NOMO-1 treated with dmso at 0.1 percent for 144 hours (cell line): ENCODE data around the gene MACROD2.
A peak's percentile ranks its signal among the peaks of the same experiment; 100 is the strongest.

Source experiments
- DNase-seq: peaks from one replicate; lab custom pipeline; 2025; ENCODE audit not compliant: unreplicated experiment; lab: John Stamatoyannopoulos, UW

MACROD2 gene

DNA sequence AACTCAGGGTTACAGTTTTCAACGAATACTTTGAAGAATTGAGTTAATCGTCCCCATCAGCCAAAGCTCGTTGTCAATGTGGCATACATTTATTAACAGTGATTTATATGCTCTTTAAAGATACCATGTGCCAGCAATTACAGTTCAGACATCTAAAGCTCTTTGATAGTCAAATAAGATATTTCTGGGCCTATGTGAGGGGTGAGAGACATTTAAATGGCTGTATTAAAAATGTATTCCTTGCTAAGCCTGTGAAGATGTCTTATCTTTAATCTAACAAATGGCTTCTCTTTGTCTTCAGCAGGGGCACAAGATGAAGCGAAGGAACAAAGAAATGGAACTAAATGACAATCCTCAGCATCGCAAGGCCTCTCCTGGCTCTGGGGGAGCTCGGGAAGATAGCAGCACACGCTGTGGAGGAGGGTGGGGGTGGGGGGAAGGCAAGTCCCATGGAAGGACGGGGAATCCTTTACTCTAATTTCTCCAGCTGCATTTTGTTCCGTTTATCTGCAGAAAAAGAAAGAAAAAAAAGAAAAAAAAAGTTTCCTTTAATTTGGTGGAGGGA is 2054.3 kb downstream of the MACROD2 start:
- DNase-seq: no peak

GRCh38 chr20:16050366-16050765 is 2055.1 kb downstream of the MACROD2 start:
- DNase-seq: no peak

- no peak for DNase-seq
These were observed 2056.7 kb downstream of the MACROD2 start for GRCh38 chr20:16051968-16052367.

GRCh38 chr20:16052456-16052855 is 2057.1 kb downstream of the MACROD2 start:
- DNase-seq: no peak

DNA sequence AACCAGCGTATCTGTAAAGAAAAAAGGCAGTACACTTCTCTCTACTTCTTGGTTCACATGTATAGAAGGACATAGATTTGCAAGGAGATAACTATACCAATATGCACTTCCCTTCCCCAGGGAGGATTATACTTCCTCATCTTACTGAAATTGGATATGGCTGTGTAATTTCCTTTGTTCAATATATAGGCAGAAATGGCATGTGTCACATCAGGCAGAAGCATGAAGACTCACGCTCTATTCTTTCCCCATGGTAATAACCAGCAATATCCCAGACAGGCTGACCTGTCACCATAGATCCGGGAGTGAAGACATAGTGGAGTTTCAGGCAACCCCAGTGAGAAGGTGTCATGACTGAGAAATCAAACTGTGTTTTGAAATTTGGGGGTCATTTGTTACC is 2059.7 kb downstream of the MACROD2 start:
- DNase-seq: no peak

DNA sequence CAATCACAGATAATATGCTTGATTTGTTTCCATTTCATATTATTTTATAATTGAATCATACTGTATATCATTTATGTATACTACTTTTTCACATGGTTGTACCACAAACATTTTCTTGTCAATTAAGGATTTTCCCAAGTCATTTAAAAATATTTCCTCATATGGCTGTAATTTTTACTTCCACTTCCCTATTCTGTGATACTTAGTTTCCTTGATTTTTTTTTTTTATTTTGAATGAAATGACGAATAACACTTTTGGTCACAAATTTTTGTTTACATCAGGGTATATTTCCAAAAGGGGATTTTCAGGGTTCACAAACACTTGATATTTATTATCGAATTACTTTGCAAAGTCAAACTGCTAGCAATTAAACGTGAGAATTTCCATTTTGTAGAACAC is 2062.3 kb downstream of the MACROD2 start:
- DNase-seq: no peak

GRCh38 chr20:16058268-16058667 is 2063.0 kb downstream of the MACROD2 start:
- DNase-seq: no peak

DNA sequence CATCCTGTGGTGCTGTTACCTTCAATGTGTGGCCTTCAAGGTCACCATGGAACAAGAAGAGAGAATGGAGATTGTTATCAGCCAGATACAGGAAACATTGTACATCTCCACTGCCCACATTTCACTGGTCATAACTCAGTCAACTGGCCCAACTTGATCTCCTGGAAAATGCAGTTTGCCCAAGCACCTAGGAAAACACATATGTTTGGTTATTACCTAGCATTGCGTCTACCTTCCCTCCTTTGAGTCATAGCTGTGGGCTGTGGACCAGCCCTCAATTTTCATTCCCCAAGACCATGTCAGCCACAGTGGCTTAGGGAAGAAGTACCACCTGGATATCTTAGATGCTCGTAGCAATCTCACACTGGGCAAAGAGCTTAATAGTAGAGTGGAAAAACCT is 2064.5 kb downstream of the MACROD2 start:
- no peak for DNase-seq

GRCh38 chr20:16061351-16061750 is 2066.0 kb downstream of the MACROD2 start:
- DNase-seq: no peak

GRCh38 chr20:16062661-16063581 is 2067.6 kb downstream of the MACROD2 start:
- no peak for DNase-seq

GRCh38 chr20:16063881-16064280 is 2068.6 kb downstream of the MACROD2 start:
- no peak for DNase-seq

- DNase-seq: no peak
These were observed 2069.8 kb downstream of the MACROD2 start for GRCh38 chr20:16064989-16065707.

- DNase-seq: no peak
These were observed 2071.3 kb downstream of the MACROD2 start for GRCh38 chr20:16066571-16066970.

GRCh38 chr20:16069389-16070010 is 2074.2 kb downstream of the MACROD2 start:
- peak; percentile 24 for DNase-seq

GRCh38 chr20:16072220-16072619 is 2076.9 kb downstream of the MACROD2 start:
- DNase-seq: no peak

GRCh38 chr20:16078172-16078898 is 2083.0 kb downstream of the MACROD2 start:
- DNase-seq: no peak

DNA sequence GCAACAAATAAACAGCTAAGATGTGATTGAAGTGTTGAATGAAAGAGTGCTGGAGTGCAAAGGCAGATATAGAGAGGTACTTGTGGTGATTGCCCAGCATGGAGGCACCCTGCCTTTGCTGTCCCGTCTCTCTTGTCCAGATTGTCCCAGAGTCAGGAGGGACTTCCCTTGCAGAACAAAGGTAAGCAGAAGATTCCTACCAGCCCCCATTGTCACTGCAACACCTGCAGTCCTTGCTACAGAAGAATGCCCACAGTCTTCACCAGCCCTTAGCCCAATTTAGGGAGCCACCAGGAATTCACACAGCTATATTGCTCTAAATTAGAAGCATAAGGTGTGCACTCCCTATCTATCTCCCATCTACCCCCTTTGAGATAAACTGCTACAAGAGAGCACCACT is 2086.1 kb downstream of the MACROD2 start:
- no peak for DNase-seq

DNA sequence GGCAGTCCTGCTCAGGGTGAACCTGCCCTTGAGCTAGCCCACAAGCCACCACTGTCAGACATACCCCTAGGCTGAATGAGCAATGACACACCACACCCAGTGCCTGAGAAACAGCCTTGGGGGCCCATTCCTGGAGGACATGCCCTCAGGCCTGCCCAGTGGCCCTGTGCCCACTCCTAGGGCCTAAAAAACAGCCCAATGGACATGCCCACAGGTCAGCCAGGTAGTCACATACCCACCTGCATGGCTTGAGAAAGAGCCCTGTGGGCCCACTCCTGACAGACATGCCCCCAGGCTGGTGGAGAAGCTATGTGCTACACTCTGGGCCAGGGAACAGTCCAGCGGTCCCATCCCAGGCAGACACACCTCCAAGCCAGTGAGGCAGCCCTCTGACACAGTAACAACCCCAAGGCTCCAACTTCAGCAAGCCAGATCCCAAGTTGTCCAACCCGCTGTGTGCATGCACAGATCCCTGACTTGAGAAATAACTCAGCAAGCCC is 2086.8 kb downstream of the MACROD2 start:
- DNase-seq: no peak

- no peak for DNase-seq
These were observed 2088.4 kb downstream of the MACROD2 start for GRCh38 chr20:16083639-16084280.

DNA sequence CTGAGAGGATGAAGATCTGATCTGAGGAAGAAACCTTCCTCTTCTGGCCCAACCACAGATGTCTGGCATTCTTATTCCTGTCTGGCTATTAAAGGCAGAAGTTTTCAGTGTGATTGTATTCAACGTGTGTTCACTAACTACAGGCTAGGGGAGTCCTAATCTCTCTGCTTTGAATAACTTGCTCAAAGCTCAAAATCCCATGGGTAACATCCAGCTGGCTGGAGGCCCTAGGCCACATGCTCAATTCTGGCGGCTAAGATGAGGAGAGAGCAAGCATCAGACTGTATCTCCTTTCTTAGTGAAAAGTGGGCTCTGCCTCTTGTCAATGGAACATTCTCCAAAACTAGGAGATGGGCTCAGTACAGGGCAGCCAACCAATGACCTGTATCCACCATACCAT is 2099.9 kb downstream of the MACROD2 start:
- DNase-seq: no peak
